ENCODE results near the gene SYT12. TPM values are rescaled to one million over a fixed set of nuclear protein-coding genes. Genes with fewer than 3 reads are reported as not detected.

Gene SYT12
- polyA plus RNA-seq, 3 donors: 0.14 to 0.45 (median 0.22) TPM

- 54 to 81% (median 63%) methylated on average over 5 of the region's 5 CpGs for WGBS, 3 donors
- no peak overlapping the region for H3K27ac ChIP-seq (ENCODE audit: low read depth, low read length)
Observed at GRCh38 chr11:67024410-67024809, 1.5 kb downstream of the SYT12 start.

- 83 to 100% (median 89%) methylated on average over 1 of the region's 1 CpG for WGBS, 3 donors
- no peak overlapping the region for H3K27ac ChIP-seq (ENCODE audit: low read depth, low read length)
Observed at GRCh38 chr11:67024966-67025365, 2.0 kb downstream of the SYT12 start.

GRCh38 chr11:67025750-67026149 is 2.8 kb downstream of the SYT12 start:
- WGBS, 3 donors: 86 to 87% (median 87%) methylated on average over 8 of the region's 8 CpGs
- no peak overlapping the region for H3K27ac ChIP-seq (ENCODE audit: low read depth, low read length)

GRCh38 chr11:67026941-67027340 is 4.0 kb downstream of the SYT12 start:
- no peak overlapping the region for H3K27ac ChIP-seq (ENCODE audit: low read depth, low read length)
- WGBS, 3 donors: 86 to 89% (median 88%) methylated on average over 5 of the region's 5 CpGs

- WGBS, 3 donors: 54 to 77% (median 75%) methylated on average over 12 of the region's 12 CpGs
- no peak overlapping the region for H3K27ac ChIP-seq (ENCODE audit: low read depth, low read length)
Observed at GRCh38 chr11:67027483-67027930, 4.6 kb downstream of the SYT12 start.

GRCh38 chr11:67027943-67028542 is 5.1 kb downstream of the SYT12 start:
- 72 to 89% (median 88%) methylated on average over 6 of the region's 6 CpGs for WGBS, 3 donors
- H3K27ac ChIP-seq (ENCODE audit: low read depth, low read length): no peak overlapping the region

GRCh38 chr11:67029146-67029545 is 6.2 kb downstream of the SYT12 start:
- H3K27ac ChIP-seq (ENCODE audit: low read depth, low read length): no peak overlapping the region
- 73 to 84% (median 73%) methylated on average over 6 of the region's 6 CpGs for WGBS, 3 donors

GRCh38 chr11:67030976-67031375 is 8.0 kb downstream of the SYT12 start:
- no peak overlapping the region for H3K27ac ChIP-seq (ENCODE audit: low read depth, low read length)
- 56 to 68% (median 64%) methylated on average over 9 of the region's 9 CpGs for WGBS, 3 donors

GRCh38 chr11:67031791-67032561 is 9.0 kb downstream of the SYT12 start:
- no peak overlapping the region for H3K27ac ChIP-seq (ENCODE audit: low read depth, low read length)
- WGBS, 3 donors: 80 to 82% (median 80%) methylated on average over 23 of the region's 23 CpGs

- WGBS, 3 donors: 67 to 79% (median 73%) methylated on average over 12 of the region's 12 CpGs
Observed at GRCh38 chr11:67032830-67033551, 10.1 kb downstream of the SYT12 start.

GRCh38 chr11:67033661-67034166 is 10.8 kb downstream of the SYT12 start:
- no peak overlapping the region for H3K27ac ChIP-seq (ENCODE audit: low read depth, low read length)
- 58 to 75% (median 58%) methylated on average over 8 of the region's 8 CpGs for WGBS, 3 donors

More at GRCh38 chr11:67032830-67033551, 10.1 kb downstream of the SYT12 start:
- H3K27ac ChIP-seq (ENCODE audit: low read depth, low read length): no peak overlapping the region

- 71 to 80% (median 78%) methylated on average over 6 of the region's 6 CpGs for WGBS, 3 donors
- H3K27ac ChIP-seq (ENCODE audit: low read depth, low read length): no peak overlapping the region
Observed at GRCh38 chr11:67034350-67034749, 11.4 kb downstream of the SYT12 start.

- no peak overlapping the region for H3K27ac ChIP-seq (ENCODE audit: low read depth, low read length)
- WGBS, 3 donors: 69 to 86% (median 84%) methylated on average over 12 of the region's 12 CpGs
Observed at GRCh38 chr11:67040147-67040546, 17.2 kb downstream of the SYT12 start.

GRCh38 chr11:67041602-67042001 is 18.7 kb downstream of the SYT12 start:
- 66 to 83% (median 81%) methylated on average over 3 of the region's 3 CpGs for WGBS, 3 donors

GRCh38 chr11:67043572-67044349 is 20.8 kb downstream of the SYT12 start:
- H3K27ac ChIP-seq (ENCODE audit: low read depth, low read length): no peak overlapping the region
- 79 to 87% (median 83%) methylated on average over 18 of the region's 18 CpGs for WGBS, 3 donors

More at GRCh38 chr11:67041602-67042001, 18.7 kb downstream of the SYT12 start:
- H3K27ac ChIP-seq (ENCODE audit: low read depth, low read length): no peak overlapping the region

- H3K27ac ChIP-seq (ENCODE audit: low read depth, low read length): no peak overlapping the region
- 61 to 75% (median 66%) methylated on average over 14 of the region's 14 CpGs for WGBS, 3 donors
Observed at GRCh38 chr11:67044496-67044895, 21.6 kb downstream of the SYT12 start.

- H3K27ac ChIP-seq (ENCODE audit: low read depth, low read length): no peak overlapping the region
- 71 to 72% (median 72%) methylated on average over 14 of the region's 14 CpGs for WGBS, 3 donors
Observed at GRCh38 chr11:67045314-67045713, 22.4 kb downstream of the SYT12 start.

- H3K27ac ChIP-seq (ENCODE audit: low read depth, low read length): no peak overlapping the region
- WGBS, 3 donors: 89 to 92% (median 91%) methylated on average over 22 of the region's 22 CpGs
Observed at GRCh38 chr11:67048515-67049130, 25.7 kb downstream of the SYT12 start.

Measured in adipose tissue (tissue), 3 donors.